HG02610 (cell line): ENCODE measurements around the gene MRPL14.

Source experiments
- ATAC-seq: cut with Tn5 transposase; IDR thresholded peaks from one replicate; pipeline ENCODE4 v1.9.1; 2021; ENCODE audit warnings: mild to moderate bottlenecking, moderate library complexity; ENCODE audit not compliant: unreplicated experiment

The MRPL14 gene

GRCh38 chr6:44126320-44127149 lies 717 bp downstream of the MRPL14 start:
- peak; percentile 65 for ATAC-seq

DNA sequence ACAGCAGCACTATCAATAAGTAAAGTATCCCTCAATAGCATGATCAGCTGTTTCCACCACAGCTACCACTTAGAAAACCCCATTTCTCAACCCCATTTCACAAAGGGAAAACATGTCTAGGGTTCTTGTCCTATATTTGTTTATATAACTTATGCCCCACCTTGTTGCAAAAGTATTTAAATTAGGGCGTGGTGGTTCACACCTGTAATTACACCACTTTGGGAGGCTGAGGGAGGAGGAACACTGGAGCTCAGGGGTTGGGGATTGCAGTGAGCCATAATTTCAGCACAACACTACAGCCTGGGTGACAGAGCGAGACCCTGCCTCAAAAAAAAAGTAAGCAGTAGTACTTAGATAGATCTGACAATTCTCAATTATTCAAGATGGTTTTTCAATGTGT lies 3.7 kb downstream of the MRPL14 start:
- no peak for ATAC-seq

DNA sequence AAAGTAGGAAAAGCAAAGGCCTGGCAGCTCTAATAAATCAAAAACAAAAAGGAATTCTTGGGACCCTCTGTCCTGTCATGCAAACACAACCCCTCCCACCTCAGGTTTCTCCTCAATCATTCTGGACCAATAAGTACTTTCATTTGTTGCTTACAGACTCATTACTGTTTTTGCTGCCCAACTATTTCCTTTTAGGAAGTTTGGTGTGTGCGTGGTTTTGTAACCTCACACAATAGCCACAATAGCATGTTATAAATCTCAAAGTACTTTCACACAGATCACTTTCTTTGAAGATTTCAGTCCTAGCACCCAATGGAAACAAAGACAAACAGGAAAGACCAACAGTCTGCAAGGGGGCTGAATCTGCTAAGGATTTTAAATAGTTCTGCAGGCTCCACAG lies 4.5 kb downstream of the MRPL14 start:
- ATAC-seq: no peak

GRCh38 chr6:44120692-44121443 lies 6.4 kb downstream of the MRPL14 start:
- no peak for ATAC-seq

- ATAC-seq: no peak
Observed at GRCh38 chr6:44119704-44120262, 7.5 kb downstream of the MRPL14 start.

DNA sequence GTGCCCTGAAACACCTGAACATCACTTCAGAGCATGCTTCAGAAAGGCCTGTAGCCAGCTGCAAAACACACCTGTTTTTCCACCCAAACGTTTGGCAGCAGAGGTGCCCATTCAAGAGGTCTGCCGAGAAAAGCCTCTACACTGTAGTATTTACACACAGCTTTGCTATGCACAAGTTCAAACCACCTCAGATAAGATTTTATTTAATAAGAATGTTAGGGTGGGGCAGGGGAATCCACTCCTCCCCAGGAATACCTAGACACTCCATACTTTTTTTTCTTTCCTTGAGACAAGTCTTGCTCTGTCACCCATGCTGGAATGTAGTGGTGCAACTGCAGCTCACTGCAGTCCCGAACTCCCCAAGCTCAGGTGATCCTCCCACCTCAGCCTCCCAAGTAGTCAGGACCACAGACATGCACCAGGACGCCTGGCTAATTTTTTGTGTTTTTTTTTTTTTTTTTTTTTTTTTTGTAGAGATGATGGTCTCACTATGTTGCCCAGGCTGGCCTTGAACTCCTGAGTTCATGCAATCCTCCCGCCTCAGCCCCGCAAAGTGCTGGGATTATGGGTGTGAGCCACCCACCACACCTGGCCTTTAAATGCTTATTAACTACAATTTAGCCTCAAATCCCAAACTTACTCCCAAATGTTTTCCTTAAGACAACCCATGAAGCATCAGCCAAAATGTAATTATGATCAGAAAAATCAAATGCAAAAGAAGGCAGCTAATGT lies 9.7 kb downstream of the MRPL14 start:
- no peak for ATAC-seq

- ATAC-seq: no peak
Observed at GRCh38 chr6:44116641-44117382, 10.4 kb downstream of the MRPL14 start.

- no peak for ATAC-seq
Observed at GRCh38 chr6:44115866-44116265, 11.4 kb downstream of the MRPL14 start.

DNA sequence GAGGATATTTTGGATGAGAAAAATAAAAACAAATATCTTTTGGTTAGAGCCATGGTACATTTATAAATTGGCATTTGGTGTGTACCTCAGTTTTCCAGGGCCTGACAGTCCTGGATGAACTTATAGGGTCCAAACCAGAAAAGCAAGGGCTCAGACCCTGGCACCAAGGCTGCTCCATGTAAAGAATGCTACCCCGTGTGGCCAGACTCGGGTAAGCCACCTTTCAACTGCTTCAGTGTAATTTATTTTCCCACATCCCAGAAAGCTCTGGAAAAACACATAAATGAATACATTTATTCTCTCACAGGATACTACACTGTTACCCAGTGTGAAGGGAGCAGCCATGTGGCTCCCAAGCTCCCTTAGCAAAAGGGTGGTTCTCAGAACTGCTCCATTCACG lies 13.8 kb downstream of the MRPL14 start:
- no peak for ATAC-seq

GRCh38 chr6:44111434-44112417 lies 15.5 kb downstream of the MRPL14 start:
- ATAC-seq: no peak

- no peak for ATAC-seq
Observed at GRCh38 chr6:44110966-44111365, 16.3 kb downstream of the MRPL14 start.

DNA sequence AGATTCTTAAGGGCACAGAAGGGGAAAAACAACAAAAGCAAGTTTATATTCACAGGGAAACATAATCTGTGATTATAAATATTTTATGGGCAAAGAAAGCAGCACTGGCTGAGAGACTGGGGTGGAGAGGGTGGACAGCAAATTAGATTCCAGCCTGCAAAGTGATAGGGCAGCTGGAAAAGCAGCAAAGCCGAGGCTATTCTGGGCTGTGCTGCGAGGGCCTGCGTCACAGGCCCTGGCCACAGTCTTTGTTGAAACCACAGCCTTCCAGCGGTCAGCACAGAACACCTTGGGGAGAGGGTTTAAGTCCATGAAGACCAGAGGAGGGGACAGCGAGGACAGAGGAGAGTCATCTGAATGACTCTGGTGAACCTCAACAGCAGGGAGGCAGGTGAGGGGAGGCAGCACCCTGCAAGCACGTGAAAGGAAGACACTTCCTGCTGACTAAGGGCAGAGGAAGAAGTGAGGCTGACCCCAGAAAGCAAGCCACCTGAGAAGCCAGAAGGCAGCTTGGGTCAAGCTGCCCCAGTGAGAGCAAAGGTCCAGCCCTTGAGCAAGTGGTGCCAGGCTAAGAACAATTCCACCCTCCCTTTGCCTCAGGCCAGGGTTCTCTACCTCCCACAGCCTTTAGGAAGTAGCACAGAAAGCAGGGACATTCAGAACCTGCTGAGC lies 17.1 kb downstream of the MRPL14 start:
- ATAC-seq: no peak

DNA sequence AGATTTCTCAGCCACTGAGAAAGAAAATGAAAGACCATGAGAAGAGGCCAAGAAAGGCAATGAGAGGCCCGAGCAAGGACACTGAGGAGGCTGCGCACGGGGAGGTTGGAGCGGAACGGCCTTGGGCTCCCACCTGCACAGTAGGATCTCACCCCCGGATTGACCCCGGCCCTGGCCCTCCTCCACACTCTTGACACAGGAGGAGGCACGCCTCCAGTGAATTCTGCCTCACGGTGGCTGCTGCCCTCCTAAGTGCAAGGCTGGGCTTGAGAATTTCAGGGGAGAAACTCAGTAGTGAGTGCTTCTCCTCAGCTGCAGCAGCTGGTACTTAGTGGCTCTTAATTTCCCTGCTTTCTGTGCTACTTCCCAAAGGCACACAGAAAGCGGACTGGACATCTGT lies 18.0 kb downstream of the MRPL14 start:
- ATAC-seq: no peak

DNA sequence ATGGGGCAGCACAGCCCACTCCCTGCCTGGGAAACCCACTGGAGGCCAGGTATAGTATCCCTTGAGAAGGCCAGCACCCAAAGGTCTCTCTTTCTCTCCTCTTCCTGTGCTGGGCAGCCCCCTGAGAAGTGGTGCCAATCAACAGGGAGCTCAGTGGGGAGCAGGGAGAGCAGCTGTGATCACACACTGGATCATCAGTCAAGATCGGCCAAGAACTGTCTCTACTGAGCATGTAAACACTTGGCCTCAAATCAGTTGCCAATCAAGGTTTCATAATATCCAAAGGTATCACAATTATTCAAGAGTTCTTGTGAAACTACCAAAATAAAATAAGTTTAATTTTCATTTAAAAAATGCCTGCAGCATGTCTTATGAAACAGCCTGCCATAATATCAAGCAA lies 18.8 kb downstream of the MRPL14 start:
- no peak for ATAC-seq

DNA sequence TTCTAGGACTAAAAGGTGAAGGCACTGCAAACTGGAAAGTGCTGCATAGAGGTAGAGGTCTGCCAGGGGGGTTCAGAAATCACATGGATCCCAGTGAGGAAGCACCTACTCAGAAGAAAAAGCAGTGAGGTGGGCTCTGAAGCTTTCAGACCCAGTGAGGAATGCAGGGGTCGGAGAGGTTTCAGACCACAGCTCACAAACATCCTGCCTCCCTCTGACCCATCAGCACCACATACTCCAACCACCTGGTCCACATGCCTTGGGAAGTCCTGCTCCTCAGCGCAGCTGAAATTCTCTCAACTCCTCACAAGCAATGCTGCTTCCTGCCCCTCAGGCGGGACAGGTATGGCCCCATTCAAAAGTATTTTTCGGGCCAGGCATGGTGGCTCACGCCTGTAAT lies 20.2 kb downstream of the MRPL14 start:
- ATAC-seq: no peak

DNA sequence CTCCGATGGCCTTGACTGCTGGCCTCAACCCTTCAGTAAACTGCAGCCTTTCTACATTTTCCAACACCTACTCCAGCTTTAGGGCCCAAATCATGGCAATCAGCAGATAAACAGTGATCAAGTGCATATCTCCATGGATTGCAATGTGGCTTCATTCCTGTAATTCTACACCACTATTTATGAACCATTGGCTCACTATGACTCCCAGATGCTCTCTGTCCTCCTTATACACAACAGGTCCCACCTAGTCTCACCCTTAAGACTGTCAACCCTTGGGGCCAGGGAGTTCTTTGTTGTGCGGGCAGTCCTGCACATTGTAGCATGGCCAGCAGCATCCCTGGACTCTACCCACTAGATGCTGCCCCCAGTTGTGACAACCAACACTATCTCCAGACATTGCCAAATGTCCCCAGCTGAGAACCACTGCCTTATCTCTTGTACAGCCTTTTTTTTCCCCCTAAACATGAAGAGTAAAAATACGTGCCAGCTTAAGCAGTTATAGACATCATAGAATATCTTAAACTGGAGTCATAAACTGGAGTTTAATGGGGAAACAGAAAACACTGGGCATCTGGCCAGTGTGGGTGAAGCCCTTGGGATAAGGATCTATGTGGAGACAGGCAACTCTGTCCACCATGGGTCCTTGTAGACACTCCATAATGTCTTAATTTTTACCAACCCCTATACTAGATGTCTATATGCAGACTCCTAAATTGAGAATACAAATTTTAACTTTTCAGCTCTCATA lies 21.1 kb downstream of the MRPL14 start:
- ATAC-seq: no peak

DNA sequence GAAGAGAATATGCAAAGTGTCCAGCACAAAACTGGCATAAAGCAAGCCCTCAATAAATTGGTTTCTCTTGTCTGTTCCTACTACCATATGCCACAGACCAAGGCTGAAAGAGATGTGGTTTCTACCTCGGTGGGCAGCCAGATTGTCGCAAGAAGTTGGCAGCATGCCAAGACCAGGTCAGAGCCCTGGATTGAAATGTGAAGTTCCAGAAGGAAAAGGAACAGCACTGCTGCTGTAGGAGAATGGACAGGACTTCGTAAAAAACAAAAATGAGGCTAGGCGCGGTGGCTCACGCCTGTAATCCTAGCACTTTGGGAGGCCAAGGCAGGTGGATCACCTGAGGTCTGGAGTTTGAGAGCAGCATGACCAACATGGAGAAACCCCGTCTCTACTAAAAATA lies 22.1 kb downstream of the MRPL14 start:
- no peak for ATAC-seq

GRCh38 chr6:44104481-44105021 lies 22.7 kb downstream of the MRPL14 start:
- ATAC-seq: no peak
